PFSK-1 (cell line): Measurements from ENCODE around the gene AMDHD2.

Experiments used
- POLR2AphosphoS5 ChIP-seq: IDR thresholded peaks from 2 replicates; pipeline ENCODE4 v1.6.1; 2012; ENCODE audit warnings: low read depth, mild to moderate bottlenecking, control low read depth, low read length, moderate library complexity
- TF ChIP-seq, protein P1 (sequence below), 2 experiments: IDR thresholded peaks; 2 replicates each; pipeline versions ENCODE4 v1.6.1 to v1.8.0; 2011 to 2012; ENCODE audit warnings: low read depth in 2 of 2, low read length in 2 of 2, control low read depth in 1 of 2, inconsistent platforms in 1 of 2, mild to moderate bottlenecking in 1 of 2, moderate library complexity in 1 of 2; ENCODE audit not compliant: insufficient read depth in 1 of 2

- TF ChIP-seq, protein P1, sequence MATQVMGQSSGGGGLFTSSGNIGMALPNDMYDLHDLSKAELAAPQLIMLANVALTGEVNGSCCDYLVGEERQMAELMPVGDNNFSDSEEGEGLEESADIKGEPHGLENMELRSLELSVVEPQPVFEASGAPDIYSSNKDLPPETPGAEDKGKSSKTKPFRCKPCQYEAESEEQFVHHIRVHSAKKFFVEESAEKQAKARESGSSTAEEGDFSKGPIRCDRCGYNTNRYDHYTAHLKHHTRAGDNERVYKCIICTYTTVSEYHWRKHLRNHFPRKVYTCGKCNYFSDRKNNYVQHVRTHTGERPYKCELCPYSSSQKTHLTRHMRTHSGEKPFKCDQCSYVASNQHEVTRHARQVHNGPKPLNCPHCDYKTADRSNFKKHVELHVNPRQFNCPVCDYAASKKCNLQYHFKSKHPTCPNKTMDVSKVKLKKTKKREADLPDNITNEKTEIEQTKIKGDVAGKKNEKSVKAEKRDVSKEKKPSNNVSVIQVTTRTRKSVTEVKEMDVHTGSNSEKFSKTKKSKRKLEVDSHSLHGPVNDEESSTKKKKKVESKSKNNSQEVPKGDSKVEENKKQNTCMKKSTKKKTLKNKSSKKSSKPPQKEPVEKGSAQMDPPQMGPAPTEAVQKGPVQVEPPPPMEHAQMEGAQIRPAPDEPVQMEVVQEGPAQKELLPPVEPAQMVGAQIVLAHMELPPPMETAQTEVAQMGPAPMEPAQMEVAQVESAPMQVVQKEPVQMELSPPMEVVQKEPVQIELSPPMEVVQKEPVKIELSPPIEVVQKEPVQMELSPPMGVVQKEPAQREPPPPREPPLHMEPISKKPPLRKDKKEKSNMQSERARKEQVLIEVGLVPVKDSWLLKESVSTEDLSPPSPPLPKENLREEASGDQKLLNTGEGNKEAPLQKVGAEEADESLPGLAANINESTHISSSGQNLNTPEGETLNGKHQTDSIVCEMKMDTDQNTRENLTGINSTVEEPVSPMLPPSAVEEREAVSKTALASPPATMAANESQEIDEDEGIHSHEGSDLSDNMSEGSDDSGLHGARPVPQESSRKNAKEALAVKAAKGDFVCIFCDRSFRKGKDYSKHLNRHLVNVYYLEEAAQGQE (IDR thresholded peaks at IDR 0.05; ENCODE audit: insufficient read depth in 1 of 2, low read depth in 2 of 2, low read length in 2 of 2), result no peak
- no peak for TF ChIP-seq POLR2AphosphoS5
Measured at GRCh38 chr16:2487517-2487842, 32.7 kb upstream of the AMDHD2 start.
